Dedifferentiated amniotic fluid mesenchymal stem cell (primary cell): ENCODE measurements around the gene CNOT3.

ENCODE experiments used
- DNase-seq: peaks from one replicate; pipeline ENCODE4 v3.0.0-alpha.2; 2016; ENCODE audit errors: extremely low spot score

CNOT3 gene

GRCh38 chr19:54149021-54149812 is 11.7 kb downstream of the CNOT3 start:
- no peak for DNase-seq

GRCh38 chr19:54151362-54152035 is 13.9 kb downstream of the CNOT3 start:
- no peak for DNase-seq

GRCh38 chr19:54152267-54152666 is 14.7 kb downstream of the CNOT3 start:
- no peak for DNase-seq

GRCh38 chr19:54152878-54153524 is 15.4 kb downstream of the CNOT3 start:
- no peak for DNase-seq

GRCh38 chr19:54153731-54154326 is 16.3 kb downstream of the CNOT3 start:
- DNase-seq: no peak

- no peak for DNase-seq
These were observed 17.2 kb downstream of the CNOT3 start for GRCh38 chr19:54154603-54155345.

- DNase-seq: no peak
These were observed 18.1 kb downstream of the CNOT3 start for GRCh38 chr19:54155694-54156093.

GRCh38 chr19:54156490-54156889 is 18.9 kb downstream of the CNOT3 start:
- DNase-seq: no peak

- DNase-seq: no peak
These were observed 19.4 kb downstream of the CNOT3 start for GRCh38 chr19:54156953-54157352.

GRCh38 chr19:54158812-54159351 is 21.3 kb downstream of the CNOT3 start:
- no peak for DNase-seq

- DNase-seq: peak; percentile 100
These were observed 22.0 kb downstream of the CNOT3 start, which contains the start of gene LENG1 for GRCh38 chr19:54159352-54160181. Gene LENG1 (minus strand): TSS chr19:54159721. CDS start chr19:54159695, 26 bp downstream.

GRCh38 chr19:54160182-54160811 is 22.7 kb downstream of the CNOT3 start:
- DNase-seq: no peak

- DNase-seq: no peak
These were observed 23.3 kb downstream of the CNOT3 start for GRCh38 chr19:54160854-54161253.

GRCh38 chr19:54162241-54162805 is 24.8 kb downstream of the CNOT3 start:
- DNase-seq: no peak

- no peak for DNase-seq
These were observed 25.3 kb downstream of the CNOT3 start for GRCh38 chr19:54162884-54163283.

- DNase-seq: peak; percentile 22
These were observed 27.0 kb downstream of the CNOT3 start for GRCh38 chr19:54164369-54165068.

GRCh38 chr19:54165222-54165621 is 27.7 kb downstream of the CNOT3 start:
- DNase-seq: no peak

GRCh38 chr19:54168174-54168917 is 30.8 kb downstream of the CNOT3 start:
- DNase-seq: peak; percentile 86
